IPS-18a (cell line): ENCODE results near the gene FXYD2.

Experiments used
- H3K27ac ChIP-seq: one replicate; pipeline ENCODE4 v1.5.1; 2013; ENCODE audit warnings: low read length
- H3K27me3 ChIP-seq: one replicate; pipeline ENCODE4 v1.6.1; 2013; ENCODE audit warnings: mild to moderate bottlenecking, low read length; ENCODE audit not compliant: control insufficient read depth, insufficient read depth
- H3K36me3 ChIP-seq: one replicate; pipeline ENCODE4 v1.6.1; 2013; ENCODE audit warnings: low read depth, low read length; ENCODE audit not compliant: control insufficient read depth
- H3K4me1 ChIP-seq: one replicate; pipeline ENCODE4 v1.6.1; 2013; ENCODE audit warnings: low read depth, low read length; ENCODE audit not compliant: control insufficient read depth
- H3K4me3 ChIP-seq: one replicate; pipeline ENCODE4 v1.5.1; 2013; ENCODE audit warnings: low read length
- H3K9ac ChIP-seq: one replicate; pipeline ENCODE4 v1.6.1; 2013; ENCODE audit warnings: mild to moderate bottlenecking, low read length, moderate library complexity
- H3K9me3 ChIP-seq: one replicate; pipeline ENCODE4 v1.6.1; 2013; ENCODE audit warnings: low read depth, low read length; ENCODE audit not compliant: control insufficient read depth

The FXYD2 gene

GRCh38 chr11:117831661-117832415, 7.3 kb upstream of the FXYD2 start:
- no peak overlapping the region for H3K4me3 ChIP-seq
- H3K27ac ChIP-seq = no peak overlapping the region
- H3K36me3 ChIP-seq = no peaks in the 10 kb centered on the region
- H3K27me3 ChIP-seq = no peaks in the 10 kb centered on the region
- no peak overlapping the region for H3K9ac ChIP-seq
- no peaks in the 10 kb centered on the region for H3K9me3 ChIP-seq
- H3K4me1 ChIP-seq = no peaks in the 10 kb centered on the region

GRCh38 chr11:117830674-117831351, 6.3 kb upstream of the FXYD2 start:
- Histone ChIP-seq H3K4me3 (no peak overlapping the region), H3K4me1 (no peaks in the 10 kb centered on the region), H3K27ac (no peak overlapping the region), H3K9ac (no peak overlapping the region), H3K36me3 (no peaks in the 10 kb centered on the region), H3K27me3 (no peaks in the 10 kb centered on the region), H3K9me3 (no peaks in the 10 kb centered on the region)

- Histone ChIP-seq H3K9ac (no peak overlapping the region), H3K4me3 (no peak overlapping the region), H3K36me3 (no peaks in the 10 kb centered on the region), H3K9me3 (no peaks in the 10 kb centered on the region), H3K27me3 (no peaks in the 10 kb centered on the region), H3K27ac (no peak overlapping the region), H3K4me1 (no peaks in the 10 kb centered on the region)
Measured at GRCh38 chr11:117830072-117830471, 5.5 kb upstream of the FXYD2 start.

GRCh38 chr11:117829369-117829725, 4.8 kb upstream of the FXYD2 start:
- Histone ChIP-seq H3K9ac (no peak overlapping the region), H3K9me3 (no peaks in the 10 kb centered on the region), H3K27ac (no peak overlapping the region), H3K4me3 (no peak overlapping the region), H3K27me3 (no peaks in the 10 kb centered on the region), H3K36me3 (no peaks in the 10 kb centered on the region), H3K4me1 (peaks cover 5% of the 10 kb centered on the region)

GRCh38 chr11:117828611-117829368, 4.2 kb upstream of the FXYD2 start:
- no peaks in the 10 kb centered on the region for H3K27me3 ChIP-seq
- no peaks in the 10 kb centered on the region for H3K36me3 ChIP-seq
- no peak overlapping the region for H3K9ac ChIP-seq

GRCh38 chr11:117827521-117828511, 3.3 kb upstream of the FXYD2 start:
- H3K36me3 ChIP-seq = no peaks in the 10 kb centered on the region
- peaks cover 10% of the 10 kb centered on the region for H3K4me1 ChIP-seq
- no peak overlapping the region for H3K9ac ChIP-seq
- no peaks in the 10 kb centered on the region for H3K27me3 ChIP-seq
- H3K4me3 ChIP-seq = no peak overlapping the region
- no peak overlapping the region for H3K27ac ChIP-seq
- H3K9me3 ChIP-seq = no peaks in the 10 kb centered on the region

More at GRCh38 chr11:117828611-117829368, 4.2 kb upstream of the FXYD2 start:
- H3K4me3 ChIP-seq = no peak overlapping the region
- peaks cover 10% of the 10 kb centered on the region for H3K4me1 ChIP-seq
- no peak overlapping the region for H3K27ac ChIP-seq
- no peaks in the 10 kb centered on the region for H3K9me3 ChIP-seq

- Histone ChIP-seq H3K27ac (no peak overlapping the region), H3K9me3 (no peaks in the 10 kb centered on the region), H3K9ac (no peak overlapping the region), H3K27me3 (no peaks in the 10 kb centered on the region), H3K4me3 (no peak overlapping the region), H3K4me1 (peaks cover 10% of the 10 kb centered on the region), H3K36me3 (no peaks in the 10 kb centered on the region)
Measured at GRCh38 chr11:117826832-117827231, 2.3 kb upstream of the FXYD2 start.

- Histone ChIP-seq H3K4me1 (peaks cover 10% of the 10 kb centered on the region), H3K36me3 (no peaks in the 10 kb centered on the region), H3K27me3 (no peaks in the 10 kb centered on the region), H3K27ac (no peak overlapping the region), H3K4me3 (no peak overlapping the region), H3K9me3 (no peaks in the 10 kb centered on the region), H3K9ac (no peak overlapping the region)
Measured at GRCh38 chr11:117826190-117826570, 1.6 kb upstream of the FXYD2 start.

GRCh38 chr11:117825538-117826189, 1.1 kb upstream of the FXYD2 start:
- Histone ChIP-seq H3K27me3 (no peaks in the 10 kb centered on the region), H3K36me3 (no peaks in the 10 kb centered on the region), H3K27ac (no peak overlapping the region), H3K9ac (no peak overlapping the region), H3K4me1 (peaks cover 10% of the 10 kb centered on the region), H3K9me3 (no peaks in the 10 kb centered on the region), H3K4me3 (no peak overlapping the region)

GRCh38 chr11:117823946-117824420, 561 bp downstream of the FXYD2 start:
- H3K36me3 ChIP-seq = no peaks in the 10 kb centered on the region
- no peaks in the 10 kb centered on the region for H3K9me3 ChIP-seq
- no peak overlapping the region for H3K27ac ChIP-seq
- peaks cover 21% of the 10 kb centered on the region for H3K4me1 ChIP-seq
- H3K9ac ChIP-seq = no peak overlapping the region
- no peak overlapping the region for H3K4me3 ChIP-seq
- H3K27me3 ChIP-seq = no peaks in the 10 kb centered on the region
